NB4 (cell line): Measurements from ENCODE around the gene P4HA1.
"Not testable (repeated sequence)": the region's sequence is repeated elsewhere in the genome, so short reads cannot be mapped to it uniquely, and the experiment has no call there.

ENCODE experiments used
- DNase-seq: peaks from one replicate; pipeline ENCODE4 v3.0.0; 2010; ENCODE audit warnings: low read depth
- H3K4me3 ChIP-seq: one replicate; pipeline ENCODE4 v1.5.1; 2011; ENCODE audit warnings: mild to moderate bottlenecking, low read depth, low read length, moderate library complexity
- MYC ChIP-seq: IDR thresholded peaks from 2 replicates; pipeline ENCODE4 v1.6.1; 2011; ENCODE audit warnings: low read depth, low read length
- POLR2A ChIP-seq: IDR thresholded peaks from 2 replicates; pipeline ENCODE4 v1.6.1; 2011; ENCODE audit warnings: mild to moderate bottlenecking; ENCODE audit not compliant: insufficient read length; ENCODE audit errors: extremely low read depth
- TF ChIP-seq, protein P1 (sequence below): IDR thresholded peaks from 2 replicates; pipeline ENCODE4 v1.6.1; 2011; ENCODE audit warnings: low read depth, low read length
- TF ChIP-seq, protein P2 (sequence below): IDR thresholded peaks from one replicate; pipeline ENCODE4 v1.5.1; 2012; ENCODE audit warnings: low read depth, low read length

P4HA1 gene

DNA sequence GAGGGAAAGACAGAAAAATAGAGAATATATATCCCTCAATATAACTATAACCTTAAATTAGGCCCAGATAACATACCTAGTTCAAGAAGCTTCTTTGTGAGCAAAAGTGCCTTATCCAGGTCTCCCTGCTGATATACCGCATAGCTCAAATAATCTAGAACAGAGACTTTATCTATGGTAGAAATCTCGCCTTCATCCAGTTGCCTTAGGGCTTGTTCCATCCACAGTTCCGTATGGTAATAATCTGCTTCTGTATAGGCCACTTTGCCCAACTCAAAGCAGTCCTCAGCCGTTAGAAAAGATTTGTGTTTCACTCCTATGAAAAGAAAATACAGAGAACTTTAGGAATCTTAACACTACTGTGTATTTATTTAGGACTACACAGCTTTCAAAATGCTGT is 43.4 kb downstream of the P4HA1 start:
- no peak for TF ChIP-seq MYC
- TF ChIP-seq, protein P1, sequence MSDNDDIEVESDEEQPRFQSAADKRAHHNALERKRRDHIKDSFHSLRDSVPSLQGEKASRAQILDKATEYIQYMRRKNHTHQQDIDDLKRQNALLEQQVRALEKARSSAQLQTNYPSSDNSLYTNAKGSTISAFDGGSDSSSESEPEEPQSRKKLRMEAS, result no peak
- TF ChIP-seq, protein P2, sequence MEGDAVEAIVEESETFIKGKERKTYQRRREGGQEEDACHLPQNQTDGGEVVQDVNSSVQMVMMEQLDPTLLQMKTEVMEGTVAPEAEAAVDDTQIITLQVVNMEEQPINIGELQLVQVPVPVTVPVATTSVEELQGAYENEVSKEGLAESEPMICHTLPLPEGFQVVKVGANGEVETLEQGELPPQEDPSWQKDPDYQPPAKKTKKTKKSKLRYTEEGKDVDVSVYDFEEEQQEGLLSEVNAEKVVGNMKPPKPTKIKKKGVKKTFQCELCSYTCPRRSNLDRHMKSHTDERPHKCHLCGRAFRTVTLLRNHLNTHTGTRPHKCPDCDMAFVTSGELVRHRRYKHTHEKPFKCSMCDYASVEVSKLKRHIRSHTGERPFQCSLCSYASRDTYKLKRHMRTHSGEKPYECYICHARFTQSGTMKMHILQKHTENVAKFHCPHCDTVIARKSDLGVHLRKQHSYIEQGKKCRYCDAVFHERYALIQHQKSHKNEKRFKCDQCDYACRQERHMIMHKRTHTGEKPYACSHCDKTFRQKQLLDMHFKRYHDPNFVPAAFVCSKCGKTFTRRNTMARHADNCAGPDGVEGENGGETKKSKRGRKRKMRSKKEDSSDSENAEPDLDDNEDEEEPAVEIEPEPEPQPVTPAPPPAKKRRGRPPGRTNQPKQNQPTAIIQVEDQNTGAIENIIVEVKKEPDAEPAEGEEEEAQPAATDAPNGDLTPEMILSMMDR, result no peak
- TF ChIP-seq POLR2A, result no peak
- H3K4me3 ChIP-seq, result no peak overlapping the region
- DNase-seq, result no peak

DNA sequence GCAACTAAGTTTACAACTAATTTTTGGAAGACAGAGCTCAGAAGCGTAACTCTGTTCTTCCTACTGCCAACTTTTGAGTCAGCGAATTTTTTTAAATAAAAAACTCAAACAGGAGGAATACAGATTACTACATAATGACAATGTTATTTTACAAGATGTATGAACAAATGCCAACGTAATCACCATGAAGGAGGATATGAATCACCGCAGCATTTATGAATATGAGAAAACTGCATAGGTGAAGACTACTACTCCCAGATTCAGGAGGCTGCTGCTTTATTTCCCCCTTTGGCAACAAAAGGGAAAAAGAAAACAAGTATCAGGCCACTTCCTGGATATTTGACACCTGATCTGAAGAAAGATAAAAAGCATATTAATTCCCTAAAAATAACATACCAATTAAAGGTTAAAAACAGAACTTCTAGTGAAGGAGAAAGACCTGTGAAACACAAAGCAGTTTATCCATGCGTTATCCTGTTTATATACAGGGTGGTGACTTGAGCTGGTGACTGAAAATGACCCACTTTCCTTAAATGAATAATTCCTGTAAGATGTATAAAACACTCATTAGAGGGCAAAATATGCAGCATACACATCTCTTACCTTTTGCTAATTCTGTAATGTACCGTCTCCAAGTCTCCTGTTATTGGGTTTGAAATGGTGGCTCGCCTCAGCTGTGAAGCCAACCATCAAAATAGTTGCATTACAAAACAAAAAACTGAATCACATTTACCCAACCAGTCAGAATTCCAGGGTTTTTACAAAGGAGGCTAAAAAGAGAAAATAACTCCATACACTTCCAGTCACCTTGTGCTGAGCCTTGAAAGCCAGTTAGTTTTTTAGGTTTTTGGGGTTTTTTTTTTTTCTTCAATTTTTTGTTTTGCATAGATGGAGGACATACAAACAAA is 52.0 kb downstream of the P4HA1 start:
- no peak for DNase-seq
- TF ChIP-seq, protein P2, result no peak
- TF ChIP-seq POLR2A (no peak), MYC (no peak)
- TF ChIP-seq, protein P1, result no peak
- H3K4me3 ChIP-seq, result no peak overlapping the region

DNA sequence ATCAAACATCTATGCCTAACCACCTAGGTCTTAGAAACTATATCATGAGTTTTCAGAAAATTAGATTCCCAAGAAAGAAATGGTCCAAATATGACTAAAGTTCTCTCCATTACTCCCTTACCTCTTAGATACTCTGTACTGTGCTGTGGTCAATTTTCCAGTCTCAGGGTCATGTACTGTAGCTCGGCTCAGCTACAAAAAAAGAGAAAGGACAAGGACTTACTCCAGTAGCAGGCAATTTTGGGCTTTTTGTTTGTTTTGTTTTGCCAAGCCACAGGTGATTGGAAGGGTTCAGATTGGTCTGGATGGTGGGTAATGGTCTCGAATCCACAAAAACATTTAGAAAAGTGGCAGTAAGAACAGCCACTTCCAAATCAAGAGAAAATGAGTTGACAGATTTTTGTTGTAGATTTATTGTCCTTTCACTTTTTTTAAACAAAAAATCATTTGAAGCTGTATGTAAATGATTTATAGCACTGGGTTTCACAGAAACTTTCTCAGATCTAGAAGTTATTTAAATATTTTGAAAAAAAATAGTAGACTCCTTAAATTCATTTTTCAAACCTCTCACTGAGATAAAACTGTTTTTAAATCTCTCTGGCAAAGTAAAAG is 52.8 kb downstream of the P4HA1 start:
- no peak for DNase-seq
- TF ChIP-seq POLR2A (no peak), MYC (no peak)
- TF ChIP-seq, protein P2, result no peak
- TF ChIP-seq, protein P1, result no peak
- no peak overlapping the region for H3K4me3 ChIP-seq

DNA sequence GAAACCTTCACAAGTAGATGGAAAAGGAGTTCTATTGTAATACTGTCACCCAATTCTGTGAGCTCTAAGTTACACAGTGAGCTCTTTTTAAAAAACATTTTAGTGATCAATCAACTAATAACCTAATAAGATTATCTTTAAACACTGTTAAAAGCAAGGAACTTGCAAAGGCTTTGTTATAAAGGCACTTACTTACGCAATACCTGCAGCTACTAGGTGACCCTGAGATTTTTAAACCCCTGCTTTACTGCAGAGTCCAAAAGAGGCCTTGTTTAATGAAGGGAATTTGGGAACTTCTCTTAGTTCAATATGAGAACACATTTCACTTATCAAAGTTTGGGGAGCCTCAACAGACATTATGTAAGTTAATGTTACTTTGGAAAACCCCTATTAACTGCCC is 53.3 kb downstream of the P4HA1 start:
- DNase-seq, result no peak
- TF ChIP-seq MYC (no peak), POLR2A (no peak)
- TF ChIP-seq, protein P1, result no peak
- TF ChIP-seq, protein P2, result no peak
- H3K4me3 ChIP-seq, result no peak overlapping the region

DNA sequence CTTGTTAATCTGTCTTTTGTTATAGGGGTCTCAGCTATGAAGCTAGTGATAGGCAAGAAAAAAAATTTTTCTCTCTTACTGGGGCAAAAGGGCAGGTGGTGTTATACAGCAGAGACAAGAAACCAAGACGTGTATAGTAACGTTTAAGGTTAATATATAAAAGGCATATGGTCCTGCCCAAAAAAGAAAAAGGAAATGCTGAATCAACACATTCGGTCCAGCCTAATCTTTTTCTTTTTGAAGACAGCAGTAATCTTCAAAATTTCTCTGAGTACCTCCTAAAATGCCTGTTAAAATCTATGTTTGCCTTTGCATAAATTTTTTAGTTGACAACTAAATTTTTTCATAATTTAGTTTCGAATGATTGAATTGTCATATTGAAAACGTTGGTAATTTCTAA is 54.5 kb downstream of the P4HA1 start:
- TF ChIP-seq, protein P2, result no peak
- TF ChIP-seq POLR2A (no peak), MYC (no peak)
- no peak overlapping the region for H3K4me3 ChIP-seq
- DNase-seq, result no peak

DNA sequence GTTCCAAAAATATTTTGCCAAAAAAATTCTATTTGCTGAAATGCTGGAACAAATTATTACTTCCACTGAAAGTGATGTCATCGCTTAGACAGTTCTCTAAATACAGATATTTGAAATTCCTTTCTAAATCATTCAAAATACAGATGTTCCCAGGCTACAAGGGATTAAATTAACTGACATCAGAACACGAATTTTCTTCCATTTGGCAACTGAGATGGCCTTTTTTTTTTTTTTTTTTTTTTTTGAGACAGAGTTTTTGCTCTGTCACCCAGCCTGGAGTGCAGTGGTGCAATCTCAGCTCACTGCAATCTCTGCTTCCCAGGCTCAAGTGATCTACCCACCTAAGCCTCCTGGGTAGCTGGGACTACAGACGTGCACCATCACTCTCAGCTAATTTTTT is 57.0 kb downstream of the P4HA1 start:
- TF ChIP-seq, protein P1, result no peak
- TF ChIP-seq, protein P2, result no peak
- TF ChIP-seq POLR2A (no peak), MYC (no peak)
- H3K4me3 ChIP-seq, result no peak overlapping the region
- no peak for DNase-seq

DNA sequence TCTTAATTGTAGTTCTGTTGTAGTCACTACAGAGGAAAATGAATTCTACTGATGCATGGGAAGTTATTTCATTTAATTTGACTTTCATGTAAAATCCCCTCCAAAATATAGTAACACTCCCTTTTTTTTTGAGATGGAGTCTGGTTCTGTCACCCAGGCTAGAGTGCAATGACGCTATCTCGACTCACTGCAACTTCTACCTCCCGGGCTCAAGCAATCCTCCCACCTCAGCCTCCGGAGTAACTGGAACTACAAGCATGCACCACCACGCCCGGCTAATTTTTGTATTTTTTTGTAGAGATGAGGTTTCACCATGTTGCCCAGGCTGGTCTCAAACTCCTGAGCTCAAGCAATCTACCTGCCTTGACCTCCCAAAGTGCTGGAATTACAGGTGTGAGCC is 60.4 kb downstream of the P4HA1 start:
- DNase-seq, H3K4me3 ChIP-seq: not testable (repeated sequence)
